ENCODE results near the gene SCN1B. TPM values are rescaled to one million over a fixed set of nuclear protein-coding genes. Genes with fewer than 3 reads are reported as not detected.

The SCN1B gene
- total and polyA plus RNA-seq, 2 of the 13 experiments (the other 11 are each of a cell fraction or from before 2014, with no cell fraction given), result 2.7 to 20.1 TPM

- TF ChIP-seq TFDP2 (CRISPR knock-in tag; IDR thresholded peaks at IDR 0.05) (no peak), BCL6 (CRISPR knock-in tag; IDR thresholded peaks at IDR 0.05) (peak; percentile 66), ZNF609 (CRISPR knock-in tag; IDR thresholded peaks at IDR 0.05; ENCODE audit: borderline replicate concordance) (0 out of 2 replicates have a peak, but pooled peaks have one; percentile 13), NR2C2 (CRISPR knock-in tag; IDR thresholded peaks at IDR 0.05; ENCODE audit: borderline replicate concordance) (peak; percentile 2; the same call in 1 of the 2 replicates), ZZZ3 (CRISPR knock-in tag; IDR thresholded peaks at IDR 0.05; ENCODE audit: borderline replicate concordance) (peak; percentile 12; the same call in 1 of the 2 replicates), SMAD3 (CRISPR knock-in tag; IDR thresholded peaks at IDR 0.05) (no peak), DPF2 (CRISPR knock-in tag; IDR thresholded peaks at IDR 0.05; ENCODE audit: borderline replicate concordance, low read depth) (0 out of 2 replicates have a peak, but pooled peaks have one; percentile 29), ZBTB10 (CRISPR knock-in tag; IDR thresholded peaks at IDR 0.05; ENCODE audit: borderline replicate concordance) (peak; percentile 86), ZNF616 (CRISPR knock-in tag; IDR thresholded peaks at IDR 0.05; ENCODE audit: low read depth) (0 out of 2 replicates have a peak, but pooled peaks have one; percentile 15), YEATS4 (CRISPR knock-in tag; IDR thresholded peaks at IDR 0.05; ENCODE audit: borderline replicate concordance) (no peak), SP140L (CRISPR knock-in tag; IDR thresholded peaks at IDR 0.05; ENCODE audit: borderline replicate concordance) (no peak), THAP11 (CRISPR knock-in tag; IDR thresholded peaks at IDR 0.05) (no peak), RELA (CRISPR knock-in tag; IDR thresholded peaks at IDR 0.05) (no peak), NCOA1 (CRISPR knock-in tag; IDR thresholded peaks at IDR 0.05) (no peak), EP300 (IDR thresholded peaks at IDR 0.05; ENCODE audit: low read depth in 2 of 2, low read length in 2 of 2) (peak in 1 of 2 experiments; percentile 82; a peak in 3 of 4 replicates), EP300 (CRISPR knock-in tag; IDR thresholded peaks at IDR 0.05; ENCODE audit: borderline replicate concordance) (no peak; the same call in 1 of the 2 replicates)
These were observed 9.9 kb downstream of the SCN1B start (continued) for GRCh38 chr19:35039881-35040825.
